Thyroid gland (tissue), 4 donors: Measurements from ENCODE around the gene PTGR1. TPM values are rescaled to one million over a fixed set of nuclear protein-coding genes. Genes with fewer than 3 reads are reported as not detected.

Experiments
- DNase-seq, 2 donors: peaks; one replicate each; pipeline ENCODE4 v3.0.0-alpha.2; 2019
- H3K27ac ChIP-seq, 3 donors: fragments of 200-600 bp; sonication (generic); 1 replicate in 2 of 3; 2 replicates in 1 of 3; pipeline ENCODE4 v1.5.1; 2016 to 2019; ENCODE audit warnings: mild to moderate bottlenecking in 1 of 3, moderate library complexity in 1 of 3
- H3K27me3 ChIP-seq: fragments of 200-600 bp; sonication (generic); one replicate; pipeline ENCODE4 v1.5.1; 2019
- H3K36me3 ChIP-seq, 2 donors: fragments of 200-600 bp; sonication (generic); one replicate each; pipeline ENCODE4 v1.5.1; 2016 to 2019
- H3K4me1 ChIP-seq, 2 donors: fragments of 200-600 bp; sonication (generic); one replicate each; pipeline ENCODE4 v1.5.1; 2017 to 2019
- H3K4me3 ChIP-seq, 3 donors: fragments of 200-600 bp; sonication (generic); replicated peaks in 1 of 3; 1 replicate in 2 of 3; 2 replicates in 1 of 3; pipeline ENCODE4 v1.5.1; 2016; ENCODE audit warnings: mild to moderate bottlenecking in 1 of 3
- H3K9me3 ChIP-seq: fragments of 200-600 bp; sonication (generic); one replicate; pipeline ENCODE4 v1.5.1; 2017
- POLR2A ChIP-seq, 2 donors: fragments of 450-650 bp; IDR thresholded peaks; one replicate each; pipeline ENCODE4 v1.6.1; 2017; ENCODE audit warnings: antibody characterized with exemption in 2 of 2, mild to moderate bottlenecking in 2 of 2, moderate library complexity in 1 of 2
- WGBS, 2 donors: methylation state at CpG; one replicate each; pipeline ENCODE4 v1.1.5; 2017; 5-methylcytosine and 5-hydroxymethylcytosine counted together
- intact Hi-C: fragments of 100-400 bp; cut with DNase I; formaldehyde crosslinking; loops from one replicate; pipeline ENCODE4 v1.15.1; 2023
- total RNA-seq, 4 donors: library from RNA; depleted of rRNA; stranded (reverse); fragments of >200 nt; gene quantifications; one replicate each; pipeline ENCODE4 v1.2.3, GENCODE V29; 2016
- TF ChIP-seq, protein P1 (sequence below), 6 experiments: fragments of 200-600 bp in 3 of 6; fragments of 450-650 bp in 3 of 6; sonication (generic) in 3 of 6; IDR thresholded peaks; one replicate each; pipeline ENCODE4 v1.5.1; 2016 to 2019; ENCODE audit warnings: antibody characterized with exemption in 6 of 6, mild to moderate bottlenecking in 2 of 6, inconsistent platforms in 1 of 6, moderate library complexity in 1 of 6

Gene PTGR1
- total RNA-seq, 4 donors from 2014 or later = 27.7 to 64.3 (median 39.4) TPM

DNA sequence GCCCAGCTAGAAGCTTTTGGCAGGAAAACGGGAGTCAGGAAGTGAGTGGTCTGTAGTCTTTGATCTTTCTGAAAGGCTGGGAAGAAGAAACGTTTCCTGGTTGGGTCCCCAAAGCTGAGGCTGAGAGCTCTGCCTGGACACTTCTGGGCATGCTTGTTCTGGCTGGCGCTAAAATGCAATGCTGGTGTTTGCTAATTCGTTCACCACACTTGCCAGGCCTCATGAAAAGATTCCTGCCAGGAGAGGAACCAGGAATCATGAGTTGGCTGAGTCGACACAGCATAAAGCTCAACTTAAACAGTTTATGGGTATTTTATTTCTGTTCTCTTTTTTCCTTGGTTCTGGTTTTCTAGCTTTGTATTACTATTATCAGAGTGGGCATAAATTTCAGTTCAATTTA, 10.7 kb upstream of the PTGR1 start:
- Histone ChIP-seq H3K36me3 (no peaks in the 10 kb centered on the region), H3K4me1 (peaks cover 0 to 14% of the 10 kb centered on the region in 2 donors), H3K4me3 (no peak overlapping the region), H3K9me3 (no peaks in the 10 kb centered on the region), H3K27ac (peak overlapping the region in 1 of 3 donors; percentile 62), H3K27me3 (no peaks in the 10 kb centered on the region)
- intact Hi-C loops = no loop called here
- TF ChIP-seq POLR2A (IDR thresholded peaks at IDR 0.05) = no peak
- TF ChIP-seq, protein P1, sequence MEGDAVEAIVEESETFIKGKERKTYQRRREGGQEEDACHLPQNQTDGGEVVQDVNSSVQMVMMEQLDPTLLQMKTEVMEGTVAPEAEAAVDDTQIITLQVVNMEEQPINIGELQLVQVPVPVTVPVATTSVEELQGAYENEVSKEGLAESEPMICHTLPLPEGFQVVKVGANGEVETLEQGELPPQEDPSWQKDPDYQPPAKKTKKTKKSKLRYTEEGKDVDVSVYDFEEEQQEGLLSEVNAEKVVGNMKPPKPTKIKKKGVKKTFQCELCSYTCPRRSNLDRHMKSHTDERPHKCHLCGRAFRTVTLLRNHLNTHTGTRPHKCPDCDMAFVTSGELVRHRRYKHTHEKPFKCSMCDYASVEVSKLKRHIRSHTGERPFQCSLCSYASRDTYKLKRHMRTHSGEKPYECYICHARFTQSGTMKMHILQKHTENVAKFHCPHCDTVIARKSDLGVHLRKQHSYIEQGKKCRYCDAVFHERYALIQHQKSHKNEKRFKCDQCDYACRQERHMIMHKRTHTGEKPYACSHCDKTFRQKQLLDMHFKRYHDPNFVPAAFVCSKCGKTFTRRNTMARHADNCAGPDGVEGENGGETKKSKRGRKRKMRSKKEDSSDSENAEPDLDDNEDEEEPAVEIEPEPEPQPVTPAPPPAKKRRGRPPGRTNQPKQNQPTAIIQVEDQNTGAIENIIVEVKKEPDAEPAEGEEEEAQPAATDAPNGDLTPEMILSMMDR (IDR thresholded peaks at IDR 0.05) = no peak
- no peak for DNase-seq
- WGBS, 2 donors = 58 to 66% methylated on average over 5 of the region's 5 CpGs

DNA sequence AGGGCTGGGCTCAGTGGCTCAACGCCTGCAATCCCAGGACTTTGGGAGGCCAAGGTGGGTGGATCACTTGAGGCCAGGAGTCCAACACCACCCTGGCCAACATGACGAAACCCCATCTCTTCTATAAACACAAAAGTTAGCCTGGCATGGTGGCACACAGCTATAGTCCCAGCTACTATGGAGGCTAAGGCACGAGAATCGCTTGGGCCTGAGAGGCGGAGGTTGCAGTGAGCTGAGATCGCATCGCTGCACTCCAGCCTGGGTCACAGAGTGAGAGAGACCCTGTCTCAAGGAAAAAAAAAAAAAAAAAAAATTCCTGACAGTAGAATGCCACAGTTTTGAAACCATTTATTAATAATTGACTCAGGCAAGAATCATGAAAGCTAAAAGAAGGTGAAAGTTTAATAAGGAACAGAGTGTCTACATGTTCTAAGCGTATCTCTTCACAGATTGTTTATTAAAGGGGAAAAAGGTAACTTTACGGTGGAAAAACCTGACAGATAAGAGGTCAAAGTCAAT, 5.7 kb upstream of the PTGR1 start:
- DNase-seq = no peak
- WGBS, 2 donors = 93% methylated on average over 9 of the region's 9 CpGs
- Histone ChIP-seq H3K27ac (no peak overlapping the region), H3K9me3 (no peaks in the 10 kb centered on the region), H3K36me3 (no peaks in the 10 kb centered on the region), H3K4me1 (peaks cover under 1% of the 10 kb centered on the region in 2 donors), H3K4me3 (no peak overlapping the region), H3K27me3 (no peaks in the 10 kb centered on the region)
- no peak for TF ChIP-seq POLR2A (IDR thresholded peaks at IDR 0.05)
- TF ChIP-seq, protein P1 (IDR thresholded peaks at IDR 0.05) = no peak
- intact Hi-C loops = loop anchor here (10.0 kb wide), 1 partner anchor 90 kb away; no protein-coding TSS in a partner anchor

DNA sequence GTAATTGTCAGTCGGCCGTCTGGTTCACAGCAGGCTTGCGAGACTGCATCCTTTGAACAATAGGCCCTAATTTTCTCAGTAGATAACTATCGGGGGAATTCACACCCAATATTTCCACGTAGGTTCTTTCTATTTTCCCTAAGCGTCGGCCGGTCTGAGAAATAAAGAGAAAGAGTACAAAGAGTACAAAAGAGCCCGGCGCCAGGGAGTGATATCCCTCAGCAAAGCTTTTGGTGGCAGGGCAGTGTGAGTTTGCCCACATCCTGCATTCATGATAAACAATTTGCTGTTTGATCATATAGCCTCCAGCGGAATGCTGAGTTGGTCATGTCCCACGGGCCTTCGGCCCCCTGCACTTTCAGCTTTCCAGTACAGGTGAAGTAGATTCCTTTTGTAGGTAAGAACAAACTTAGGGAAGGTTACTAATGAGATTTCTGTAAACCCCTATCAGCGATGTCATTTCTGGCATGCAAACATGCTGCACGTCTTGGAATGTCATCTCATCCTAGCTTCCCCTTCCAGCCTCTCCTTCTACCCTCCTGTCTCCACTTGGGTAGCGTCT, 4.7 kb upstream of the PTGR1 start:
- WGBS, 2 donors = 75 to 80% methylated on average over 16 of the region's 16 CpGs
- DNase-seq = no peak
- no peak for TF ChIP-seq POLR2A (IDR thresholded peaks at IDR 0.05)
- TF ChIP-seq, protein P1 (IDR thresholded peaks at IDR 0.05) = no peak
- Histone ChIP-seq H3K27ac (no peak overlapping the region), H3K4me3 (no peak overlapping the region), H3K9me3 (no peaks in the 10 kb centered on the region), H3K4me1 (peaks cover 0 to 3% of the 10 kb centered on the region in 2 donors), H3K27me3 (no peaks in the 10 kb centered on the region), H3K36me3 (no peaks in the 10 kb centered on the region)
- intact Hi-C loops = loop anchor here (10.0 kb wide), 1 partner anchor 91 kb away; no protein-coding TSS in a partner anchor

DNA sequence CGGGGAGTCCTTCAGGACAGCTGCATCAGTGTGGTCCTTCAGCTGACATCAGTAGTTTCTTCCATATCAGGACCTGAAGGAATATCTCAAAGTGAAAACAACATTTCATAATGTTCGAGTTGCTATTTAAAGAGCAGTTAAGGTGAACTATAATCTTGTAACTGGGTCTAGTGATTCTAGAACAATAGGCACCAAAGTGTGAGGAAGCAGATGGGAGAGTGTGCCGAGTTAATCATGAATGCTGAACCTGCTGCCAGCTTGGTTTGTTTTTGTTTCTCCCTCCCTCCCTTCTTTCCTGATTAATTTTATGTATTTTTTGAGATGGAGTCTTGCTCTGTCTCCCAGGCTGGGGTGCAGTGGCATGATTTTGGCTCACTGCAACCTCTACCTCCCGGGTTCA, 3.6 kb upstream of the PTGR1 start:
- Histone ChIP-seq H3K4me1 (peaks cover 0 to 8% of the 10 kb centered on the region in 2 donors), H3K27me3 (no peaks in the 10 kb centered on the region), H3K9me3 (no peaks in the 10 kb centered on the region), H3K27ac (no peak overlapping the region), H3K4me3 (no peak overlapping the region), H3K36me3 (no peaks in the 10 kb centered on the region)
- WGBS, 2 donors = 78 to 85% methylated on average over 4 of the region's 4 CpGs
- TF ChIP-seq, protein P1 (IDR thresholded peaks at IDR 0.05) = no peak
- no peak for TF ChIP-seq POLR2A (IDR thresholded peaks at IDR 0.05)
- no peak for DNase-seq
- intact Hi-C loops = loop anchor here (10.0 kb wide), 1 partner anchor 92 kb away; no protein-coding TSS in a partner anchor

DNA sequence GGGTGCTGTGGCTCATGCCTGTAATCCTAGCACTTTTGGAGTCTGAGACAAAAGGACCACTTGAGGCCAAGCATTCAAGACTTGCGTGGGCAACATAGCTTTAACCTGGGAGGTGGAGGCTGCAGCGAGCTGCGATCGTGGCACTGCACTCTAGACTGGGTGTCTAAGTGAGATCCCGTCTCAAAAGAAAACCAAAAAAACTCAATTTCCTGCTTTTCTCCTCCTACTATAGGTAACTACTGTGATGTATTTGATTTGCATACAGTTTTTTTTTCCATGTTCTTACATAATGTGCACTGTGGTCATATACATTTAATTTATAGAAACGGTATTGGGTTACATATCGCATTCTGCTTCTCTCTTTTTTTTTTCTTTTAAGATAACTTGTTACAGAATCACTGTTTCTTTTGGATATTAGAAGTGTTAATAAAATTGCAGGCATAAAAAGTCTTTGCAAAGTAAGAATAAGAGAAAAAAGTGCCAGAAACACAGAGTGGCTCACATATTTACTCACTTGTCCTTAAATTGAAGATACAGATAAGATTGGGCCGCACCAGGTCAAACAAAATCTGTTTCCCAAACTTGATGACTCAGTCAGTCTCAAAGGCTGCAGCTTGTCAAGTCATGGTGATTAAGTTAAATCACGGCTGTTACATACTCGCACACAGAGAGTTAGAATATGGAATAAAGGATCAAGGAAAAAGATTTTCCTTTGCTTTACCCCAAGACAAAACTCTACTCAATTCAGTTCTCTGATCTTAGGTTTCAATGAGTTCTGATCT, 2.0 kb upstream of the PTGR1 start:
- Histone ChIP-seq H3K36me3 (no peaks in the 10 kb centered on the region), H3K27me3 (no peaks in the 10 kb centered on the region), H3K4me3 (no peak overlapping the region), H3K4me1 (peaks cover 0 to 8% of the 10 kb centered on the region in 2 donors), H3K9me3 (no peaks in the 10 kb centered on the region), H3K27ac (no peak overlapping the region)
- intact Hi-C loops = loop anchor here (10.0 kb wide), 1 partner anchor 93 kb away; no protein-coding TSS in a partner anchor
- TF ChIP-seq POLR2A (IDR thresholded peaks at IDR 0.05) = no peak
- TF ChIP-seq, protein P1 (IDR thresholded peaks at IDR 0.05) = no peak
- 79 to 86% methylated on average over 10 of the region's 10 CpGs for WGBS, 2 donors
- no peak for DNase-seq
